ENCODE data around the gene PKNOX2.

- TF ChIP-seq CTCF (IDR thresholded peaks at IDR 0.05; ENCODE audit: insufficient read depth, low read length): no peak
- no peak for TF ChIP-seq REST (IDR thresholded peaks at IDR 0.05; ENCODE audit: insufficient replicate concordance, low read depth)
- TF ChIP-seq GABPA (IDR thresholded peaks at IDR 0.05; ENCODE audit: low read depth): no peak
- no peak for TF ChIP-seq SPI1 (IDR thresholded peaks at IDR 0.05; ENCODE audit: borderline replicate concordance, low read depth)
- no peak for TF ChIP-seq POLR2AphosphoS5 (IDR thresholded peaks at IDR 0.05; ENCODE audit: low read depth)
These were observed 75.3 kb downstream of the PKNOX2 start for GRCh38 chr11:125239585-125240560.
